Liver (tissue), 9 donors: ENCODE measurements around the gene MISP. TPM values are rescaled to one million over a fixed set of nuclear protein-coding genes. Genes with fewer than 3 reads are reported as not detected.

Source experiments
- DNase-seq: peaks from one replicate; pipeline ENCODE4 v3.0.0-alpha.2; 2017; ENCODE audit warnings: low spot score
- H3K27ac ChIP-seq, 2 donors: one replicate each; pipeline ENCODE4 v1.7.0; 2013; ENCODE audit warnings: inconsistent platforms in 2 of 2, low read length in 2 of 2, control low read depth in 1 of 2, low read depth in 1 of 2, mild to moderate bottlenecking in 1 of 2
- H3K27me3 ChIP-seq, 4 donors: one replicate each; pipeline versions ENCODE4 v1.6.1 to v1.7.0; 2013; ENCODE audit warnings: low read length in 3 of 4, inconsistent platforms in 1 of 4, mild to moderate bottlenecking in 1 of 4, moderate library complexity in 1 of 4; ENCODE audit not compliant: control insufficient read depth in 4 of 4, insufficient read depth in 4 of 4
- H3K36me3 ChIP-seq, 4 donors: one replicate each; pipeline versions ENCODE4 v1.6.1 to v1.7.0; 2013; ENCODE audit warnings: low read length in 3 of 4, mild to moderate bottlenecking in 3 of 4, low read depth in 1 of 4, moderate library complexity in 1 of 4; ENCODE audit not compliant: control insufficient read depth in 4 of 4, insufficient read depth in 3 of 4
- H3K4me1 ChIP-seq, 4 donors: one replicate each; pipeline versions ENCODE4 v1.6.1 to v1.7.0; 2013; ENCODE audit warnings: low read length in 3 of 4, mild to moderate bottlenecking in 3 of 4, moderate library complexity in 1 of 4; ENCODE audit not compliant: control insufficient read depth in 4 of 4, insufficient read depth in 4 of 4
- H3K4me3 ChIP-seq, 3 donors: one replicate each; pipeline versions ENCODE4 v1.6.1 to v1.7.0; 2013; ENCODE audit warnings: low read length in 3 of 3, control low read depth in 1 of 3, low read depth in 1 of 3, mild to moderate bottlenecking in 1 of 3
- H3K9ac ChIP-seq, 2 donors: one replicate each; pipeline ENCODE4 v1.7.0; 2013; ENCODE audit warnings: low read length in 2 of 2, mild to moderate bottlenecking in 2 of 2, moderate library complexity in 2 of 2, control low read depth in 1 of 2, low read depth in 1 of 2
- H3K9me3 ChIP-seq, 4 donors: one replicate each; pipeline versions ENCODE4 v1.6.1 to v1.7.0; 2013; ENCODE audit warnings: low read length in 3 of 4; ENCODE audit not compliant: control insufficient read depth in 4 of 4
- ATF3 ChIP-seq: IDR thresholded peaks from 2 replicates; pipeline ENCODE4 v1.6.1; 2016; ENCODE audit warnings: antibody characterized with exemption
- CTCF ChIP-seq: fragments of 150-350 bp; IDR thresholded peaks from 2 replicates; pipeline ENCODE4 v1.5.1; 2017; ENCODE audit warnings: improper control_type of control experiment, low read depth, low read length; ENCODE audit not compliant: missing input control
- EGR1 ChIP-seq, 2 donors: IDR thresholded peaks; 2 replicates each; pipeline ENCODE4 v1.6.1; 2016 to 2018; ENCODE audit warnings: antibody characterized with exemption in 2 of 2, low read depth in 2 of 2
- FOXA1 ChIP-seq: IDR thresholded peaks from 2 replicates; pipeline ENCODE4 v1.6.1; 2016; ENCODE audit warnings: antibody characterized with exemption
- FOXA2 ChIP-seq: IDR thresholded peaks from 2 replicates; pipeline ENCODE4 v1.6.1; 2016; ENCODE audit warnings: antibody characterized with exemption
- GABPA ChIP-seq, 2 donors: IDR thresholded peaks in 1 of 2; conservative IDR thresholded peaks in 1 of 2; 2 replicates each; pipeline ENCODE4 v1.6.1; 2016; ENCODE audit warnings: antibody characterized with exemption in 2 of 2, mild to moderate bottlenecking in 1 of 2, moderate library complexity in 1 of 2
- HNF4A ChIP-seq, 2 donors: conservative IDR thresholded peaks; 2 replicates each; pipeline ENCODE4 v1.6.1; 2016; ENCODE audit warnings: antibody characterized with exemption in 2 of 2, mild to moderate bottlenecking in 2 of 2
- HNF4G ChIP-seq: IDR thresholded peaks from 2 replicates; pipeline ENCODE4 v1.6.1; 2016; ENCODE audit warnings: antibody characterized with exemption
- JUND ChIP-seq, 2 donors: IDR thresholded peaks; 2 replicates each; pipeline ENCODE4 v1.6.1; 2016; ENCODE audit warnings: antibody characterized with exemption in 2 of 2
- MAX ChIP-seq: IDR thresholded peaks from 2 replicates; pipeline ENCODE4 v1.6.1; 2016; ENCODE audit warnings: antibody characterized with exemption
- NR2F2 ChIP-seq: IDR thresholded peaks from 2 replicates; pipeline ENCODE4 v1.6.1; 2016; ENCODE audit warnings: antibody characterized with exemption
- RAD21 ChIP-seq, 2 donors: IDR thresholded peaks; 2 replicates each; pipeline ENCODE4 v1.6.1; 2016; ENCODE audit warnings: antibody characterized with exemption in 2 of 2, mild to moderate bottlenecking in 2 of 2
- REST ChIP-seq: IDR thresholded peaks from 2 replicates; pipeline ENCODE4 v1.6.1; 2016; ENCODE audit warnings: antibody characterized with exemption, mild to moderate bottlenecking
- RXRA ChIP-seq, 2 donors: IDR thresholded peaks; 2 replicates each; pipeline ENCODE4 v1.6.1; 2017 to 2018; ENCODE audit warnings: antibody characterized with exemption in 2 of 2, mild to moderate bottlenecking in 1 of 2
- SP1 ChIP-seq: IDR thresholded peaks from 2 replicates; pipeline ENCODE4 v1.6.1; 2018; ENCODE audit warnings: antibody characterized with exemption, mild to moderate bottlenecking
- TAF1 ChIP-seq: conservative IDR thresholded peaks from 2 replicates; pipeline ENCODE4 v1.6.1; 2016; ENCODE audit warnings: antibody characterized with exemption, mild to moderate bottlenecking
- YY1 ChIP-seq: IDR thresholded peaks from 2 replicates; pipeline ENCODE4 v1.6.1; 2016; ENCODE audit warnings: antibody characterized with exemption, mild to moderate bottlenecking
- ZBTB33 ChIP-seq: IDR thresholded peaks from 2 replicates; pipeline ENCODE4 v1.6.1; 2016; ENCODE audit warnings: antibody characterized with exemption
- WGBS: extraction: QIAGEN DNeasy Blood & Tissue Kit; methylation state at CpG from one replicate; pipeline ENCODE4 v1.1.7; 2013; 5-methylcytosine and 5-hydroxymethylcytosine counted together
- polyA plus RNA-seq, 2 donors: library from polyadenylated mRNA; stranded (reverse) in 1 of 2; unstranded in 1 of 2; fragments of 200-250 nt in 1 of 2; fragments of >200 nt in 1 of 2; fragmentation: Nextera tagmentation in 1 of 2; extraction: Ambion mirVana in 1 of 2; gene quantifications; one replicate each; pipeline versions ENCODE4 v1.2.1 to v1.2.3, GENCODE V29; 2013 to 2015
- total RNA-seq, 2 donors: library from RNA; depleted of rRNA; stranded (reverse); fragments of >200 nt; gene quantifications; one replicate each; pipeline ENCODE4 v1.2.3, GENCODE V29; 2014
- donor health status: healthy.
- donor health status: healthy.
- donor health status: healthy.
- donor health status: healthy.
- donor health status: healthy.

The MISP gene
- total and polyA plus RNA-seq, 4 donors = 0.05 to 0.08 TPM; not detected in 2

GRCh38 chr19:756236-756635, 5.3 kb downstream of the MISP start:
- no peak for DNase-seq
- H3K27me3 ChIP-seq = no peaks in the 10 kb centered on the region
- H3K4me3 ChIP-seq = no peak overlapping the region
- TF ChIP-seq FOXA1 (no peak), RAD21 (IDR thresholded peaks at IDR 0.05) (no peak), HNF4A (conservative IDR thresholded peaks at IDR 0.05) (no peak), HNF4G (no peak), RXRA (IDR thresholded peaks at IDR 0.05) (no peak), YY1 (no peak), FOXA2 (no peak)
- H3K9ac ChIP-seq = no peak overlapping the region
- peaks cover 0 to 5% (median 1%) of the 10 kb centered on the region in 4 donors for H3K9me3 ChIP-seq
- H3K4me1 ChIP-seq = no peaks in the 10 kb centered on the region
- H3K36me3 ChIP-seq = no peaks in the 10 kb centered on the region
- H3K27ac ChIP-seq = no peak overlapping the region

- DNase-seq = no peak
- H3K9ac ChIP-seq = no peak overlapping the region
- H3K4me3 ChIP-seq = no peak overlapping the region
- 90% methylated on average over 36 of the region's 36 CpGs for WGBS
- no peaks in the 10 kb centered on the region for H3K27me3 ChIP-seq
- TF ChIP-seq SP1 = no peak
- TF ChIP-seq MAX = no peak
- TF ChIP-seq REST = no peak
- no peak for TF ChIP-seq GABPA (IDR thresholded peaks at IDR 0.05 in 1 of 2, conservative IDR thresholded peaks at IDR 0.05 in 1 of 2)
- TF ChIP-seq HNF4G = no peak
- no peak for TF ChIP-seq FOXA1
- TF ChIP-seq ATF3 = no peak
- no peak for TF ChIP-seq NR2F2
- TF ChIP-seq EGR1 (IDR thresholded peaks at IDR 0.05; ENCODE audit: low read depth in 2 of 2) = no peak
- no peak for TF ChIP-seq YY1
- no peak for TF ChIP-seq CTCF
- no peak for TF ChIP-seq RXRA (IDR thresholded peaks at IDR 0.05)
- no peak for TF ChIP-seq ZBTB33
- no peak for TF ChIP-seq HNF4A (conservative IDR thresholded peaks at IDR 0.05)
- TF ChIP-seq FOXA2 = no peak
- no peak for TF ChIP-seq RAD21 (IDR thresholded peaks at IDR 0.05)
- TF ChIP-seq TAF1 = no peak
- no peak for TF ChIP-seq JUND (IDR thresholded peaks at IDR 0.05)
- peaks cover 0 to 5% (median 1%) of the 10 kb centered on the region in 4 donors for H3K9me3 ChIP-seq
- H3K27ac ChIP-seq = no peak overlapping the region
- no peaks in the 10 kb centered on the region for H3K36me3 ChIP-seq
- no peaks in the 10 kb centered on the region for H3K4me1 ChIP-seq
Observed at GRCh38 chr19:756821-757688, 6.1 kb downstream of the MISP start.
